H1 (cell line): ENCODE results near the gene ABCC10. TPM values are rescaled to one million over a fixed set of nuclear protein-coding genes. Genes with fewer than 3 reads are reported as not detected.

Experiments
- CTCF ChIA-PET: fragments of 300-600 bp; sonication (Branson Sonifier 250); formaldehyde crosslinking; loops from one replicate; lab custom pipeline; 2021; ENCODE audit not compliant: partially characterized antibody; lab: Charles Lee
- POLR2A ChIA-PET: fragments of 300-600 bp; sonication (Branson Sonifier 250); formaldehyde crosslinking; loops from one replicate; lab custom pipeline; 2021; ENCODE audit warnings: inconsistent platforms; ENCODE audit not compliant: partially characterized antibody; lab: Charles Lee
- DNase-seq, 2 experiments: peaks; one replicate each; pipeline versions ENCODE4 v3.0.0 to v3.0.0-alpha.2; 2010 to 2022; ENCODE audit warnings: low spot score in 2 of 2, low read depth in 1 of 2, mixed read lengths in 1 of 2
- FAIRE-seq: peaks from 2 replicates; lab custom pipeline; 2011; peaks lifted over from hg19 to GRCh38; lab: Jason Lieb, UNC
- H2AFZ ChIP-seq: 2 replicates; pipeline ENCODE4 v1.8.1; 2012; ENCODE audit warnings: low read length, inconsistent platforms
- H2AK5ac ChIP-seq: 2 replicates; pipeline ENCODE4 v1.6.1; 2013; ENCODE audit warnings: low read depth, low read length
- H2BK120ac ChIP-seq: replicated peaks from 2 replicates; pipeline ENCODE3; 2013; ENCODE audit warnings: low read depth, low read length, inconsistent platforms
- H2BK12ac ChIP-seq: 2 replicates; pipeline ENCODE4 v1.6.1; 2013; ENCODE audit warnings: low read depth, low read length
- H2BK15ac ChIP-seq: 2 replicates; pipeline ENCODE4 v1.6.1; 2013; ENCODE audit warnings: low read length
- H2BK20ac ChIP-seq: 2 replicates; pipeline ENCODE4 v1.6.1; 2013; ENCODE audit warnings: low read length
- H2BK5ac ChIP-seq: 2 replicates; pipeline ENCODE4 v1.6.1; 2013; ENCODE audit warnings: low read depth, low read length
- H3K14ac ChIP-seq: 2 replicates; pipeline ENCODE4 v1.6.1; 2013; ENCODE audit warnings: inconsistent platforms; ENCODE audit not compliant: insufficient read length
- H3K18ac ChIP-seq: 2 replicates; pipeline ENCODE4 v1.6.1; 2013; ENCODE audit warnings: low read length; ENCODE audit errors: extremely low read depth
- H3K23ac ChIP-seq: 2 replicates; pipeline ENCODE4 v1.6.1; 2013; ENCODE audit warnings: inconsistent platforms; ENCODE audit not compliant: insufficient read length
- H3K23me2 ChIP-seq: 2 replicates; pipeline ENCODE4 v1.6.1; 2013; ENCODE audit warnings: low read depth, low read length
- H3K27ac ChIP-seq: 2 replicates; pipeline ENCODE4 v1.6.1; 2011; ENCODE audit warnings: low read depth, low read length, inconsistent platforms
- H3K27me3 ChIP-seq, 4 experiments: replicated peaks in 1 of 4; 1 replicate in 1 of 4; 2 replicates in 3 of 4; pipeline versions ENCODE4 v1.6.1 to v1.8.1; 2011 to 2013; ENCODE audit warnings: low read length in 3 of 4, mild to moderate bottlenecking in 3 of 4, inconsistent platforms in 2 of 4, mixed read lengths in 2 of 4, moderate library complexity in 1 of 4; ENCODE audit not compliant: control insufficient read depth in 3 of 4, insufficient read depth in 3 of 4; ENCODE audit errors: extremely low read depth in 1 of 4
- H3K36me3 ChIP-seq, 4 experiments: 2 replicates each; pipeline versions ENCODE4 v1.6.1 to v1.8.1; 2011 to 2013; ENCODE audit warnings: mild to moderate bottlenecking in 4 of 4, low read length in 3 of 4, moderate library complexity in 2 of 4, control low read depth in 1 of 4, inconsistent platforms in 1 of 4; ENCODE audit not compliant: insufficient read depth in 4 of 4, control insufficient read depth in 2 of 4
- H3K4ac ChIP-seq: replicated peaks from 2 replicates; pipeline ENCODE3; 2013; ENCODE audit warnings: low read length, low read depth, mixed read lengths, inconsistent platforms; ENCODE audit not compliant: insufficient read length
- H3K4me1 ChIP-seq, 4 experiments: replicated peaks in 1 of 4; 1 replicate in 1 of 4; 2 replicates in 3 of 4; pipeline versions ENCODE4 v1.6.1 to v1.8.1; 2011 to 2013; ENCODE audit warnings: low read length in 3 of 4, inconsistent platforms in 2 of 4, mixed read lengths in 1 of 4; ENCODE audit not compliant: insufficient read depth in 4 of 4, control insufficient read depth in 3 of 4
- H3K4me2 ChIP-seq, 2 experiments: 2 replicates each; pipeline versions ENCODE4 v1.6.1 to v1.8.1; 2011 to 2013; ENCODE audit warnings: low read depth in 2 of 2, low read length in 2 of 2, control low read depth in 1 of 2, inconsistent platforms in 1 of 2, mild to moderate bottlenecking in 1 of 2; ENCODE audit not compliant: insufficient read depth in 1 of 2
- H3K4me3 ChIP-seq, 4 experiments: fragments of 200-600, 300-600 bp in 1 of 4; sonication (generic), shearing (Covaris generic), sonication (Bioruptor Twin) in 1 of 4; 2 replicates each; pipeline versions ENCODE4 v1.5.1 to v1.8.1; 2011 to 2016; ENCODE audit warnings: low read length in 4 of 4, low read depth in 3 of 4, control low read depth in 2 of 4, inconsistent platforms in 2 of 4, mild to moderate bottlenecking in 2 of 4, mixed read lengths in 1 of 4, moderate library complexity in 1 of 4; ENCODE audit not compliant: insufficient read depth in 2 of 4; ENCODE audit errors: extremely low read depth in 1 of 4
- H3K56ac ChIP-seq: replicated peaks from 2 replicates; pipeline ENCODE3; 2013; ENCODE audit warnings: low read depth, mild to moderate bottlenecking, mixed read lengths, low read length, inconsistent platforms; ENCODE audit not compliant: insufficient read length
- H3K79me1 ChIP-seq: 2 replicates; pipeline ENCODE4 v1.6.1; 2013; ENCODE audit warnings: low read depth, low read length, control low read depth
- H3K79me2 ChIP-seq, 2 experiments: 2 replicates each; pipeline versions ENCODE4 v1.6.1 to v1.8.1; 2012 to 2013; ENCODE audit warnings: low read length in 2 of 2, mild to moderate bottlenecking in 2 of 2, inconsistent platforms in 1 of 2; ENCODE audit not compliant: insufficient read depth in 2 of 2, control insufficient read depth in 1 of 2
- H3K9ac ChIP-seq, 4 experiments: replicated peaks in 1 of 4; 1 replicate in 1 of 4; 2 replicates in 3 of 4; pipeline versions ENCODE4 v1.6.1 to v1.8.1; 2011 to 2013; ENCODE audit warnings: low read depth in 3 of 4, low read length in 3 of 4, control low read depth in 2 of 4, mild to moderate bottlenecking in 2 of 4, moderate library complexity in 2 of 4, inconsistent platforms in 1 of 4; ENCODE audit errors: extremely low read depth in 1 of 4
- H3K9me3 ChIP-seq, 2 experiments: 2 replicates each; pipeline versions ENCODE4 v1.6.1 to v1.8.1; 2012 to 2013; ENCODE audit warnings: mild to moderate bottlenecking in 2 of 2, moderate library complexity in 2 of 2, control low read depth in 1 of 2, inconsistent platforms in 1 of 2, low read depth in 1 of 2, low read length in 1 of 2, mixed read lengths in 1 of 2; ENCODE audit not compliant: insufficient read depth in 2 of 2
- H4K20me1 ChIP-seq, 2 experiments: replicated peaks in 1 of 2; 2 replicates each; pipeline versions ENCODE3 to v1.8.1; 2011 to 2013; ENCODE audit warnings: inconsistent platforms in 2 of 2, low read length in 2 of 2, mild to moderate bottlenecking in 1 of 2; ENCODE audit not compliant: insufficient read depth in 2 of 2, control insufficient read depth in 1 of 2
- H4K5ac ChIP-seq: 2 replicates; pipeline ENCODE4 v1.6.1; 2013; ENCODE audit warnings: low read length, low read depth, mixed read lengths, inconsistent platforms; ENCODE audit not compliant: insufficient read length
- H4K8ac ChIP-seq: 2 replicates; pipeline ENCODE4 v1.8.0; 2013; ENCODE audit warnings: mild to moderate bottlenecking, moderate library complexity, low read length, inconsistent platforms; ENCODE audit not compliant: insufficient read depth; ENCODE audit errors: extremely low read depth
- H4K91ac ChIP-seq: replicated peaks from 2 replicates; pipeline ENCODE3; 2013; ENCODE audit warnings: low read length, mixed read lengths, inconsistent platforms; ENCODE audit not compliant: insufficient read length
- TBP ChIP-seq: IDR thresholded peaks from 2 replicates; pipeline ENCODE4 v1.6.1; 2011; ENCODE audit warnings: low read depth, low read length, improper control_type of control experiment
- TCF12 ChIP-seq: IDR thresholded peaks from 2 replicates; pipeline ENCODE4 v1.6.1; 2011; ENCODE audit warnings: low read depth, mild to moderate bottlenecking, low read length
- WGBS, 2 experiments: shearing (Covaris generic) in 1 of 2; methylation state at CpG; one replicate each; pipeline versions ENCODE4 v1.1.6 to v1.1.7; 2013 to 2015; ENCODE audit warnings: low lambda C conversion rate in 2 of 2, mixed read lengths in 2 of 2, inconsistent platforms in 1 of 2, low coverage in 1 of 2, missing lambda C conversion rate in 1 of 2; ENCODE audit not compliant: insufficient replicate concordance in 2 of 2, insufficient coverage in 1 of 2, insufficient read length in 1 of 2; ENCODE audit errors: extremely low coverage in 1 of 2, missing lambda C conversion rate in 1 of 2; 5-methylcytosine and 5-hydroxymethylcytosine counted together
- polyA plus RNA-seq, 7 experiments: library from polyadenylated mRNA; depleted of rRNA in 3 of 7; stranded (reverse) in 5 of 7; unstranded in 2 of 7; fragments of >200 nt in 5 of 7; fragments of 200-250 nt in 2 of 7; gene quantifications; 1 replicate in 5 of 7; 2 replicates in 1 of 7; 4 replicates in 1 of 7; pipeline versions ENCODE4 v1.2.1 to v1.2.3, GENCODE V29; 2011 to 2013; ENCODE audit warnings: missing spikeins in 2 of 7, mixed read lengths in 2 of 7
- total RNA-seq: library from RNA; stranded (reverse); fragmentation: NEBNext Ultra II Directional; extraction: Animal tissue kit (Norgen Biotek cat#: 25700); gene quantifications from 2 replicates; pipeline ENCODE4 v1.2.1, GENCODE V29; 2021

The ABCC10 gene
- total and polyA plus RNA-seq, 2 of the 8 experiments (the other 6 are each of a cell fraction or from before 2014, with no cell fraction given): 15.5 to 24.6 TPM

GRCh38 chr6:43451939-43452338 lies 24.6 kb downstream of the ABCC10 start:
- H2AFZ ChIP-seq: no peak overlapping the region
- POLR2A ChIA-PET: interaction anchor here (0.6 to 5.2 kb wide), 2 partner anchors 14 to 35 kb away, joined by 3 to 34 read pairs; no protein-coding TSS in a partner anchor
- H3K36me3 ChIP-seq: peaks cover 0 to 19% (median 2%) of the 10 kb centered on the region in 4 experiments; a peak in 6 of 8 replicates
- no peak overlapping the region for H2BK20ac ChIP-seq
- H3K14ac ChIP-seq: no peak overlapping the region
- H3K56ac ChIP-seq: no peak overlapping the region
- no peak overlapping the region for H3K23ac ChIP-seq
- no peak overlapping the region for H3K4me3 ChIP-seq
- H3K9ac ChIP-seq: no peak overlapping the region
- no peak overlapping the region for H4K91ac ChIP-seq
- H2BK120ac ChIP-seq: no peak overlapping the region
- H3K79me1 ChIP-seq: no peaks in the 10 kb centered on the region
- no peak overlapping the region for H3K27ac ChIP-seq
- peaks cover 0 to 4% (median 2%) of the 10 kb centered on the region in 4 experiments; a peak in 3 of 7 replicates for H3K4me1 ChIP-seq
- H3K79me2 ChIP-seq: no peaks in the 10 kb centered on the region
- peaks cover 7 to 23% (median 18%) of the 10 kb centered on the region in 4 experiments for H3K27me3 ChIP-seq
- WGBS, 2 experiments: 94% methylated on average over 8 of the region's 8 CpGs; no CpG with 5 or more reads in 1 of the 2 experiments
- H3K18ac ChIP-seq: no peak overlapping the region
- CTCF ChIA-PET: interaction anchor here (21.2 kb wide), 1 partner anchor 43 kb away, joined by 495 read pairs; the partner anchor contains the start of gene LRRC73
- DNase-seq: no peak
- no peak overlapping the region for H2BK5ac ChIP-seq
- no peaks in the 10 kb centered on the region for H3K9me3 ChIP-seq
- H2BK15ac ChIP-seq: no peak overlapping the region
- no peak for FAIRE-seq
- H3K23me2 ChIP-seq: peaks cover 9% of the 10 kb centered on the region; the same call in 1 of the 2 replicates
- H4K5ac ChIP-seq: no peak overlapping the region
- no peak overlapping the region for H4K8ac ChIP-seq
- no peak overlapping the region for H3K4me2 ChIP-seq
- H4K20me1 ChIP-seq: peaks cover 0 to 2% of the 10 kb centered on the region in 2 experiments
- H3K4ac ChIP-seq: no peak overlapping the region
- H2AK5ac ChIP-seq: no peak overlapping the region
- H2BK12ac ChIP-seq: no peak overlapping the region
- TF ChIP-seq TCF12 (no peak), TBP (no peak)
